Measurements from ENCODE around the gene ACVR2B. TPM values are rescaled to one million over a fixed set of nuclear protein-coding genes. Genes with fewer than 3 reads are reported as not detected.
A peak's percentile ranks its signal among the peaks of the same experiment; 100 is the strongest.
"Not testable (repeated sequence)": the region's sequence is repeated elsewhere in the genome, so short reads cannot be mapped to it uniquely, and the experiment has no call there.

The ACVR2B gene
- 10 to 100 TPM in 3 of 4 donors, 1 to 10 TPM in 1; 6.8 to 21.2 (median 16.7) TPM for polyA plus RNA-seq (ENCODE audit: insufficient read length in 4 of 4)

- DNase-seq (ENCODE audit: low read depth in 4 of 4, low spot score in 3 of 4), result peak in 3 of 4 donors; percentile 75 to 81 (median 80)
Measured at GRCh38 chr3:38453075-38453912, at the start of gene ACVR2B. ACVR2B (plus strand) TSS chr3:38453890; CDS start chr3:38454323, 433 bp downstream.

- no peak for DNase-seq (ENCODE audit: low read depth in 4 of 4, low spot score in 3 of 4)
Measured at GRCh38 chr3:38404286-38404685, 49.4 kb upstream of the ACVR2B start.

GRCh38 chr3:38411591-38411990 lies 42.1 kb upstream of the ACVR2B start:
- no peak for DNase-seq (ENCODE audit: low read depth in 4 of 4, low spot score in 3 of 4)

- not testable (repeated sequence) for DNase-seq (ENCODE audit: low read depth in 4 of 4, low spot score in 3 of 4)
Measured at GRCh38 chr3:38420758-38421157, 32.9 kb upstream of the ACVR2B start.

GRCh38 chr3:38421679-38422336 lies 31.9 kb upstream of the ACVR2B start:
- no peak for DNase-seq (ENCODE audit: low read depth in 4 of 4, low spot score in 3 of 4)

- DNase-seq (ENCODE audit: low read depth in 4 of 4, low spot score in 3 of 4), result not testable (repeated sequence)
Measured at GRCh38 chr3:38426798-38427426, 26.8 kb upstream of the ACVR2B start.

- not testable (repeated sequence) for DNase-seq (ENCODE audit: low read depth in 4 of 4, low spot score in 3 of 4)
Measured at GRCh38 chr3:38432871-38433658, 20.6 kb upstream of the ACVR2B start.

- DNase-seq (ENCODE audit: low read depth in 4 of 4, low spot score in 3 of 4), result not testable (repeated sequence)
Measured at GRCh38 chr3:38433661-38434060, 20.0 kb upstream of the ACVR2B start.

- DNase-seq (ENCODE audit: low read depth in 4 of 4, low spot score in 3 of 4), result not testable (repeated sequence)
Measured at GRCh38 chr3:38438436-38439069, 15.1 kb upstream of the ACVR2B start.

GRCh38 chr3:38443205-38443604 lies 10.5 kb upstream of the ACVR2B start:
- not testable (repeated sequence) for DNase-seq (ENCODE audit: low read depth in 4 of 4, low spot score in 3 of 4)

- DNase-seq (ENCODE audit: low read depth in 4 of 4, low spot score in 3 of 4), result no peak
Measured at GRCh38 chr3:38446085-38446686, 7.5 kb upstream of the ACVR2B start.

GRCh38 chr3:38446812-38447211 lies 6.9 kb upstream of the ACVR2B start:
- no peak for DNase-seq (ENCODE audit: low read depth in 4 of 4, low spot score in 3 of 4)

GRCh38 chr3:38450853-38451252 lies 2.8 kb upstream of the ACVR2B start:
- no peak for DNase-seq (ENCODE audit: low read depth in 4 of 4, low spot score in 3 of 4)

- DNase-seq (ENCODE audit: low read depth in 4 of 4, low spot score in 3 of 4), result no peak
Measured at GRCh38 chr3:38453913-38454177, 155 bp downstream of the ACVR2B start.

- DNase-seq (ENCODE audit: low read depth in 4 of 4, low spot score in 3 of 4), result no peak
Measured at GRCh38 chr3:38454178-38454883, 641 bp downstream of the ACVR2B start.

- peak in 1 of 4 donors; percentile 61 for DNase-seq (ENCODE audit: low read depth in 4 of 4, low spot score in 3 of 4)
Measured at GRCh38 chr3:38454884-38455638, 1.4 kb downstream of the ACVR2B start.

GRCh38 chr3:38455639-38456430 lies 2.1 kb downstream of the ACVR2B start:
- no peak for DNase-seq (ENCODE audit: low read depth in 4 of 4, low spot score in 3 of 4)

Measured in left renal pelvis (tissue), 4 donors.